IgD-negative memory B cell (primary cell): Measurements from ENCODE around the gene SGSH. TPM values are rescaled to one million over a fixed set of nuclear protein-coding genes. Genes with fewer than 3 reads are reported as not detected.
"Not testable (repeated sequence)": the region's sequence is repeated elsewhere in the genome, so short reads cannot be mapped to it uniquely, and the experiment has no call there.

ENCODE experiments used
- H3K27ac Mint-ChIP-seq, 3 donors: one replicate each; pipeline ENCODE4 v1.8.0; 2020 to 2022; ENCODE audit warnings: mild to moderate bottlenecking in 3 of 3, mixed read lengths in 3 of 3, moderate library complexity in 1 of 3
- H3K27me3 Mint-ChIP-seq: one replicate; pipeline ENCODE4 v1.8.0; 2021; ENCODE audit warnings: mixed read lengths
- H3K36me3 Mint-ChIP-seq: one replicate; pipeline ENCODE4 v1.8.0; 2020; ENCODE audit warnings: mild to moderate bottlenecking, mixed read lengths
- H3K4me1 Mint-ChIP-seq, 3 donors: one replicate each; pipeline ENCODE4 v1.8.0; 2020 to 2022; ENCODE audit warnings: mixed read lengths in 3 of 3, mild to moderate bottlenecking in 1 of 3
- H3K4me3 Mint-ChIP-seq, 4 donors: one replicate each; pipeline ENCODE4 v1.8.0; 2020 to 2022; ENCODE audit warnings: mild to moderate bottlenecking in 4 of 4, mixed read lengths in 4 of 4, moderate library complexity in 3 of 4
- H3K9me3 Mint-ChIP-seq, 3 donors: one replicate each; pipeline ENCODE4 v1.8.0; 2020 to 2021; ENCODE audit warnings: mixed read lengths in 3 of 3, mild to moderate bottlenecking in 1 of 3
- polyA plus RNA-seq: library from polyadenylated mRNA; unstranded; fragments of 300-500 nt; fragmentation: Illumina TruSeq; gene quantifications from one replicate; pipeline ENCODE4 v1.2.3, GENCODE V29; 2021

SGSH gene
- polyA plus RNA-seq, 1 donor from 2014 or later, result 31.6 TPM

GRCh38 chr17:80260069-80260535, 40.0 kb upstream of the SGSH start:
- Mint-ChIP-seq H3K4me1 (peaks cover 29 to 34% (median 30%) of the 10 kb centered on the region in 3 donors), H3K9me3 (no peaks in the 10 kb centered on the region), H3K27ac (peak overlapping the region; percentile 76 to 97 (median 92)), H3K36me3 (peaks cover 2% of the 10 kb centered on the region), H3K4me3 (peak overlapping the region; percentile 87 to 96 (median 92)), H3K27me3 (no peaks in the 10 kb centered on the region)

- Mint-ChIP-seq H3K27ac (peak overlapping the region; percentile 76 to 97 (median 92)), H3K36me3 (peaks cover 1% of the 10 kb centered on the region), H3K4me3 (peak overlapping the region; percentile 87 to 96 (median 92)), H3K4me1 (peaks cover 32 to 35% (median 34%) of the 10 kb centered on the region in 3 donors), H3K9me3 (no peaks in the 10 kb centered on the region), H3K27me3 (no peaks in the 10 kb centered on the region)
Observed at GRCh38 chr17:80259457-80260068, 39.4 kb upstream of the SGSH start.

- Mint-ChIP-seq H3K4me3 (peak overlapping the region; percentile 84 to 90 (median 86)), H3K27ac (peak overlapping the region; percentile 76 to 97 (median 92)), H3K4me1 (peaks cover 27 to 31% (median 30%) of the 10 kb centered on the region in 3 donors)
- H3K9me3 Mint-ChIP-seq, H3K27me3 Mint-ChIP-seq, H3K36me3 Mint-ChIP-seq: not testable (repeated sequence)
Observed at GRCh38 chr17:80258296-80258695, 38.2 kb upstream of the SGSH start.

- peaks cover 26 to 29% (median 28%) of the 10 kb centered on the region in 3 donors for H3K4me1 Mint-ChIP-seq
- peak overlapping the region in 2 of 4 donors; percentile 62 to 90 for H3K4me3 Mint-ChIP-seq
- no peaks in the 10 kb centered on the region for H3K36me3 Mint-ChIP-seq
- H3K9me3 Mint-ChIP-seq, result no peaks in the 10 kb centered on the region
- H3K27me3 Mint-ChIP-seq, result no peaks in the 10 kb centered on the region
- peak overlapping the region in 2 of 3 donors; percentile 76 to 92 for H3K27ac Mint-ChIP-seq
Observed at GRCh38 chr17:80257716-80258213, 37.6 kb upstream of the SGSH start.

GRCh38 chr17:80256034-80256350, 35.9 kb upstream of the SGSH start:
- H3K36me3 Mint-ChIP-seq, result no peaks in the 10 kb centered on the region
- peaks cover 17 to 21% (median 19%) of the 10 kb centered on the region in 3 donors for H3K4me1 Mint-ChIP-seq
- H3K9me3 Mint-ChIP-seq, result no peaks in the 10 kb centered on the region
- H3K27me3 Mint-ChIP-seq, result no peaks in the 10 kb centered on the region
- H3K4me3 Mint-ChIP-seq, result peak overlapping the region in 1 of 4 donors; percentile 55
- peak overlapping the region in 1 of 3 donors; percentile 87 for H3K27ac Mint-ChIP-seq

GRCh38 chr17:80254396-80255251, 34.5 kb upstream of the SGSH start:
- Mint-ChIP-seq H3K36me3 (no peaks in the 10 kb centered on the region), H3K4me3 (peak overlapping the region in 2 of 4 donors; percentile 79 to 80), H3K4me1 (peaks cover 17 to 18% (median 17%) of the 10 kb centered on the region in 3 donors), H3K27ac (peak overlapping the region in 2 of 3 donors; percentile 74 to 87), H3K27me3 (no peaks in the 10 kb centered on the region), H3K9me3 (no peaks in the 10 kb centered on the region)

- no peaks in the 10 kb centered on the region for H3K36me3 Mint-ChIP-seq
- H3K4me1 Mint-ChIP-seq, result peaks cover 12 to 14% (median 14%) of the 10 kb centered on the region in 3 donors
- H3K4me3 Mint-ChIP-seq, result peak overlapping the region in 1 of 4 donors; percentile 79
- H3K9me3 Mint-ChIP-seq, result no peaks in the 10 kb centered on the region
- peaks cover 2% of the 10 kb centered on the region for H3K27me3 Mint-ChIP-seq
- H3K27ac Mint-ChIP-seq, result no peak overlapping the region
Observed at GRCh38 chr17:80253631-80254395, 33.7 kb upstream of the SGSH start.

- Mint-ChIP-seq H3K36me3 (no peaks in the 10 kb centered on the region), H3K4me1 (peaks cover 6 to 7% (median 7%) of the 10 kb centered on the region in 3 donors), H3K4me3 (no peak overlapping the region), H3K9me3 (no peaks in the 10 kb centered on the region), H3K27me3 (peaks cover 2% of the 10 kb centered on the region), H3K27ac (no peak overlapping the region)
Observed at GRCh38 chr17:80252871-80253270, 32.7 kb upstream of the SGSH start.

GRCh38 chr17:80251966-80252365, 31.8 kb upstream of the SGSH start:
- Mint-ChIP-seq H3K36me3 (no peaks in the 10 kb centered on the region), H3K9me3 (no peaks in the 10 kb centered on the region), H3K27ac (no peak overlapping the region), H3K4me1 (peaks cover 6 to 7% (median 7%) of the 10 kb centered on the region in 3 donors), H3K27me3 (peaks cover 2% of the 10 kb centered on the region), H3K4me3 (no peak overlapping the region)

GRCh38 chr17:80248894-80249710, 29.0 kb upstream of the SGSH start:
- H3K4me1 Mint-ChIP-seq, result no peaks in the 10 kb centered on the region
- peak overlapping the region in 1 of 4 donors; percentile 52 for H3K4me3 Mint-ChIP-seq
- no peak overlapping the region for H3K27ac Mint-ChIP-seq

GRCh38 chr17:80248001-80248893, 28.1 kb upstream of the SGSH start:
- Mint-ChIP-seq H3K4me1 (no peaks in the 10 kb centered on the region), H3K27me3 (peaks cover 2% of the 10 kb centered on the region), H3K9me3 (no peaks in the 10 kb centered on the region), H3K4me3 (no peak overlapping the region), H3K27ac (no peak overlapping the region), H3K36me3 (peaks cover 2% of the 10 kb centered on the region)

More at GRCh38 chr17:80248894-80249710, 29.0 kb upstream of the SGSH start:
- Mint-ChIP-seq H3K9me3 (no peaks in the 10 kb centered on the region), H3K27me3 (peaks cover 2% of the 10 kb centered on the region), H3K36me3 (peaks cover 2% of the 10 kb centered on the region)

- Mint-ChIP-seq H3K4me3 (no peak overlapping the region), H3K36me3 (peaks cover 2% of the 10 kb centered on the region)
Observed at GRCh38 chr17:80247561-80247960, 27.4 kb upstream of the SGSH start.

GRCh38 chr17:80246726-80247125, 26.6 kb upstream of the SGSH start:
- H3K27ac Mint-ChIP-seq, result no peak overlapping the region
- no peaks in the 10 kb centered on the region for H3K9me3 Mint-ChIP-seq
- peaks cover 2% of the 10 kb centered on the region for H3K36me3 Mint-ChIP-seq
- H3K4me3 Mint-ChIP-seq, result no peak overlapping the region
- H3K27me3 Mint-ChIP-seq, result peaks cover 2% of the 10 kb centered on the region
- H3K4me1 Mint-ChIP-seq, result no peaks in the 10 kb centered on the region

More at GRCh38 chr17:80247561-80247960, 27.4 kb upstream of the SGSH start:
- Mint-ChIP-seq H3K27ac (no peak overlapping the region), H3K4me1 (no peaks in the 10 kb centered on the region), H3K9me3 (no peaks in the 10 kb centered on the region), H3K27me3 (peaks cover 2% of the 10 kb centered on the region)
